Measurements from ENCODE around the gene ZMIZ1. TPM values are rescaled to one million over a fixed set of nuclear protein-coding genes. Genes with fewer than 3 reads are reported as not detected.

ZMIZ1 gene
- total RNA-seq, 1 experiment from 2014 or later = 34.2 TPM

DNA sequence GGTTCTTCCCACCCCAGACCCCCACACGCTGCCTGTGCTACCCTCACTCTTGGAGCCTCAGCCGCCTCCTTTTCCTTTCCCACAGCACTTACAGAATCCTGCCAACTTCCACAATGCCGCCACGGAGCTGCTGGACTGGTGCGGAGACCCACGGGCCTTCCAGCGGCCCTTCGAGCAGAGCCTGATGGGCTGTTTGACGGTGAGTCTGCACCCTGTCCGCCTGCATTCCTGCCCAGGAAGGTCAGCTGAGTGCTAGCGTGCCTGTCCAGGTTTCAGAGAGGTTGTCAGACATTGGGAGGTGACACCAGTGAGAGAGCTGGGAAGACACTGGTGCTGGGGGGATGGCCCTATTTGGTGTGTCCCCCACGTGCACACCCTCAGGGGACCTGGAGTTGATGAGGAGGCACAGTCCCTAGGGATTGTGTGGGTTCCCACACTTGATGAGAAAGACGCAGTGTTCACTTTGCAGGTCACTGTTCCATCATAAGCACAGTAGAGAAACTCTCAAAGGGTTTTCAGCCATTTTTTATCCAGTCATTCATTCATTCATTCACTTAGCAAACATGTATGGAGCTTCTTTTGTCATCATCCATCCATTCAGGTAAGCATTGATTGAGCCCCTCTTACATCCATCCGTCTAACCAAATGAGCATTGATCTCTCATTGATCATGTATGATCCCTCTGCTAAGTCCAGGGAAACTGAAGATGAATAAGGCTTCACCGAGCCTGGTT lies 139.7 kb downstream of the ZMIZ1 start:
- POLR2A ChIA-PET = no interaction called here
- intact Hi-C loops (cut with micrococcal nuclease; ENCODE audit: unreplicated experiment) = no loop called here
- DNase-seq (ENCODE audit: low read depth, low spot score) (no peak), ATAC-seq (no peak)
- BruUV-seq (replicated peaks) = no TSS peak
- Histone ChIP-seq H3K4me3 (ENCODE audit: low read depth in 2 of 2, low read length in 2 of 2) (no peak overlapping the region), H3K36me3 (ENCODE audit: control insufficient read depth, insufficient read depth, low read length) (no peaks in the 10 kb centered on the region), H3K9me3 (ENCODE audit: control insufficient read depth, insufficient read depth, low read depth, low read length) (no peaks in the 10 kb centered on the region), H3K27ac (ENCODE audit: low read length) (no peak overlapping the region), H3K27me3 (ENCODE audit: control insufficient read depth, insufficient read depth, low read length) (no peaks in the 10 kb centered on the region), H3K4me1 (ENCODE audit: control insufficient read depth, insufficient read depth, low read length) (no peaks in the 10 kb centered on the region)
- TF ChIP-seq, protein P1, sequence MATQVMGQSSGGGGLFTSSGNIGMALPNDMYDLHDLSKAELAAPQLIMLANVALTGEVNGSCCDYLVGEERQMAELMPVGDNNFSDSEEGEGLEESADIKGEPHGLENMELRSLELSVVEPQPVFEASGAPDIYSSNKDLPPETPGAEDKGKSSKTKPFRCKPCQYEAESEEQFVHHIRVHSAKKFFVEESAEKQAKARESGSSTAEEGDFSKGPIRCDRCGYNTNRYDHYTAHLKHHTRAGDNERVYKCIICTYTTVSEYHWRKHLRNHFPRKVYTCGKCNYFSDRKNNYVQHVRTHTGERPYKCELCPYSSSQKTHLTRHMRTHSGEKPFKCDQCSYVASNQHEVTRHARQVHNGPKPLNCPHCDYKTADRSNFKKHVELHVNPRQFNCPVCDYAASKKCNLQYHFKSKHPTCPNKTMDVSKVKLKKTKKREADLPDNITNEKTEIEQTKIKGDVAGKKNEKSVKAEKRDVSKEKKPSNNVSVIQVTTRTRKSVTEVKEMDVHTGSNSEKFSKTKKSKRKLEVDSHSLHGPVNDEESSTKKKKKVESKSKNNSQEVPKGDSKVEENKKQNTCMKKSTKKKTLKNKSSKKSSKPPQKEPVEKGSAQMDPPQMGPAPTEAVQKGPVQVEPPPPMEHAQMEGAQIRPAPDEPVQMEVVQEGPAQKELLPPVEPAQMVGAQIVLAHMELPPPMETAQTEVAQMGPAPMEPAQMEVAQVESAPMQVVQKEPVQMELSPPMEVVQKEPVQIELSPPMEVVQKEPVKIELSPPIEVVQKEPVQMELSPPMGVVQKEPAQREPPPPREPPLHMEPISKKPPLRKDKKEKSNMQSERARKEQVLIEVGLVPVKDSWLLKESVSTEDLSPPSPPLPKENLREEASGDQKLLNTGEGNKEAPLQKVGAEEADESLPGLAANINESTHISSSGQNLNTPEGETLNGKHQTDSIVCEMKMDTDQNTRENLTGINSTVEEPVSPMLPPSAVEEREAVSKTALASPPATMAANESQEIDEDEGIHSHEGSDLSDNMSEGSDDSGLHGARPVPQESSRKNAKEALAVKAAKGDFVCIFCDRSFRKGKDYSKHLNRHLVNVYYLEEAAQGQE (IDR thresholded peaks at IDR 0.05; ENCODE audit: insufficient read depth in 1 of 2, low read depth in 2 of 2, low read length in 1 of 2) = no peak
- TF ChIP-seq SIN3A (IDR thresholded peaks at IDR 0.05; ENCODE audit: borderline replicate concordance, insufficient read depth, low read depth, low read length) = no peak
- TF ChIP-seq TCF7L2 (IDR thresholded peaks at IDR 0.05; ENCODE audit: low read depth, low read length) = no peak
- CTCF ChIA-PET = no interaction called here
- in situ Hi-C loops (cut with HindIII; ENCODE audit: low pct_unique_long_range_greater_than_20kb, low sequenced_read_pairs) = no loop called here

DNA sequence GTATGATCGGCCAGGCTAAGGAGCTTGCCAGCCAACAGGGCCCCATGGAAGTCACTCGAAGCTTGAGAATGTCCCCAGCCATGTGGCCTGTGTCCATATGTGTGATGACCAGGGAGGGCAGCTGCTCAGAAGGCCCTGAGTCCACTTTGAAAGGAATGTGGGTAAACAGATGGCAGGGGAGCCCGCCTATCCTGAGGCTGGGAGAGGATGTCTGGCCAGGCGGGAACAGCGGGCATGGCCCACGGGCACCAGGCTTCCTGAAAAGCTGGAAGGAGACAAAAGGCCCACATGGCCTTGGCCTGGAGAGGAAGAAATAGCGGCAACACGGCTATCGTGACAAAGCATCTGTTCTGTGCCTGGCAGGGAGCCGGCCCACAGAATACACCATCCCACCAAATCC lies 140.6 kb downstream of the ZMIZ1 start:
- no peaks in the 10 kb centered on the region for H3K4me1 ChIP-seq (ENCODE audit: control insufficient read depth, insufficient read depth, low read length)
- DNase-seq (ENCODE audit: low read depth, low spot score) (no peak), ATAC-seq (no peak)
- no peak overlapping the region for H3K4me3 ChIP-seq (ENCODE audit: low read depth in 2 of 2, low read length in 2 of 2)
- TF ChIP-seq TCF7L2 (IDR thresholded peaks at IDR 0.05; ENCODE audit: low read depth, low read length) = no peak
- no peak for TF ChIP-seq SIN3A (IDR thresholded peaks at IDR 0.05; ENCODE audit: borderline replicate concordance, insufficient read depth, low read depth, low read length)
- TF ChIP-seq, protein P1 (IDR thresholded peaks at IDR 0.05; ENCODE audit: insufficient read depth in 1 of 2, low read depth in 2 of 2, low read length in 1 of 2) = no peak
- TF ChIP-seq, protein P2, sequence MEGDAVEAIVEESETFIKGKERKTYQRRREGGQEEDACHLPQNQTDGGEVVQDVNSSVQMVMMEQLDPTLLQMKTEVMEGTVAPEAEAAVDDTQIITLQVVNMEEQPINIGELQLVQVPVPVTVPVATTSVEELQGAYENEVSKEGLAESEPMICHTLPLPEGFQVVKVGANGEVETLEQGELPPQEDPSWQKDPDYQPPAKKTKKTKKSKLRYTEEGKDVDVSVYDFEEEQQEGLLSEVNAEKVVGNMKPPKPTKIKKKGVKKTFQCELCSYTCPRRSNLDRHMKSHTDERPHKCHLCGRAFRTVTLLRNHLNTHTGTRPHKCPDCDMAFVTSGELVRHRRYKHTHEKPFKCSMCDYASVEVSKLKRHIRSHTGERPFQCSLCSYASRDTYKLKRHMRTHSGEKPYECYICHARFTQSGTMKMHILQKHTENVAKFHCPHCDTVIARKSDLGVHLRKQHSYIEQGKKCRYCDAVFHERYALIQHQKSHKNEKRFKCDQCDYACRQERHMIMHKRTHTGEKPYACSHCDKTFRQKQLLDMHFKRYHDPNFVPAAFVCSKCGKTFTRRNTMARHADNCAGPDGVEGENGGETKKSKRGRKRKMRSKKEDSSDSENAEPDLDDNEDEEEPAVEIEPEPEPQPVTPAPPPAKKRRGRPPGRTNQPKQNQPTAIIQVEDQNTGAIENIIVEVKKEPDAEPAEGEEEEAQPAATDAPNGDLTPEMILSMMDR (IDR thresholded peaks at IDR 0.05) = no peak
- no peak for TF ChIP-seq POLR2AphosphoS5 (IDR thresholded peaks at IDR 0.05; ENCODE audit: low read depth, low read length)
- intact Hi-C loops (cut with micrococcal nuclease; ENCODE audit: unreplicated experiment) (no loop called here), in situ Hi-C loops (cut with HindIII; ENCODE audit: low pct_unique_long_range_greater_than_20kb, low sequenced_read_pairs) (no loop called here)
- ChIA-PET POLR2A (no interaction called here), CTCF (no interaction called here)
- H3K36me3 ChIP-seq (ENCODE audit: control insufficient read depth, insufficient read depth, low read length) = no peaks in the 10 kb centered on the region
- H3K27ac ChIP-seq (ENCODE audit: low read length) = no peak overlapping the region
- no peaks in the 10 kb centered on the region for H3K27me3 ChIP-seq (ENCODE audit: control insufficient read depth, insufficient read depth, low read length)
- no TSS peak for BruUV-seq (replicated peaks)
- no peaks in the 10 kb centered on the region for H3K9me3 ChIP-seq (ENCODE audit: control insufficient read depth, insufficient read depth, low read depth, low read length)
